Muscle layer of colon (tissue), 2 donors: Measurements from ENCODE around the gene CNKSR3.

Source experiments
- H3K27ac ChIP-seq: one replicate; pipeline ENCODE4 v1.7.0; 2013; ENCODE audit warnings: low read depth, mild to moderate bottlenecking, low read length, moderate library complexity
- H3K27me3 ChIP-seq, 2 donors: one replicate each; pipeline ENCODE4 v1.7.0; 2013; ENCODE audit warnings: low read length in 2 of 2, mild to moderate bottlenecking in 2 of 2; ENCODE audit not compliant: insufficient read depth in 2 of 2, control insufficient read depth in 1 of 2
- H3K36me3 ChIP-seq: one replicate; pipeline ENCODE4 v1.7.0; 2013; ENCODE audit warnings: mild to moderate bottlenecking, low read length; ENCODE audit not compliant: insufficient read depth
- H3K4me1 ChIP-seq: one replicate; pipeline ENCODE4 v1.7.0; 2013; ENCODE audit warnings: mild to moderate bottlenecking, low read length; ENCODE audit not compliant: insufficient read depth
- H3K4me3 ChIP-seq, 2 donors: one replicate each; pipeline ENCODE4 v1.7.0; 2013; ENCODE audit warnings: low read length in 2 of 2, low read depth in 1 of 2, mild to moderate bottlenecking in 1 of 2, moderate library complexity in 1 of 2
- H3K9ac ChIP-seq: one replicate; pipeline ENCODE4 v1.7.0; 2013; ENCODE audit warnings: low read length
- H3K9me3 ChIP-seq: one replicate; pipeline ENCODE4 v1.7.0; 2013; ENCODE audit warnings: mild to moderate bottlenecking, low read length
- donor health status: abdominal sarcoma.
- donor health status: Adenocarcinoma of cecum.

Gene CNKSR3

DNA sequence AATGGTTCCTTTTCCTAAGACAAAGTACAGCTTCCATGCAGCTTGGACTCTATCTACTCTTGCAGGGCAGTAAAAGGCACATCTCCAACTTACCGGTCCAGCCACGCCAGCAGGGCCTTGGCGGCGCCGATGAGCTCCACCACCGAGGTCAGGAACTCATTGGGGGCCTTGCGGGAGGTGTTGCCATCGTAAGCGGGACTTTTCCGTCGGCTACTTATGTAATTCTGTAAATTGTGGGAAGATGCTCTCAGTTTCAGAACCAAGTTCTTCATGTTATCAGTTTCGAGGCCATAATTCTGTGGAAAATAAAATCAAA, 68.5 kb downstream of the CNKSR3 start:
- H3K27ac ChIP-seq: no peak overlapping the region

DNA sequence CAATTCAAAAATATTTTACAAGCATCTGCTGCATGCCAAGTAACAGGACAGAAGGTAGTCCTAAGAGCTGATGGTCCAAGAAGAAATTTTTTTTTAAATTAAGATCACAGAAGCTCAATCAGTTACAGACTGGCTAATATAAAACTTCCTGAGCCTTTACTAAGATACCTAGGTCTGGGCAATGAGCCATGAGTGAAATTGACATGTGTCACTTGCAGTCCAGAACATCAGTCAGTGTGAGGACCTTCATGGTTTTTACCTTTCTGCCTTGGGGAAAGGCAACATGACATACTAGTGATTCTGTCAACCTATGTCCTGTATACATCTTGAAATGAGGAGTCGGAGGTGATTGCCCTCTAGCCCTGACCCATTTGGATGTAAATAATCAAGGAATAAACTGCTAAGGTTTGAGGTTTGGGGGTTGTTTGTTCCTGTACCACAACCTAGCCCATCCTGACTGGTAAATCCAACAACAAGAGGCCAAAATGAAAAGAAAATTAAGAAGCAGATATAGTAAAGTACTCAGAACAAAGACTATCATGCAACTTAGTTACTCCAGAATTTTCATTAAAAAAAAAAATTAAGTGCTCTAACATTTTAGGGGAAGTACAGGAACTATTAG, 70.0 kb downstream of the CNKSR3 start:
- Histone ChIP-seq H3K9me3 (no peaks in the 10 kb centered on the region), H3K27ac (no peak overlapping the region), H3K36me3 (no peaks in the 10 kb centered on the region), H3K4me3 (no peak overlapping the region), H3K4me1 (peaks cover 17% of the 10 kb centered on the region), H3K27me3 (no peaks in the 10 kb centered on the region), H3K9ac (no peak overlapping the region)

More for the DNA sequence above, 68.5 kb downstream of the CNKSR3 start:
- H3K4me1 ChIP-seq: peaks cover 27% of the 10 kb centered on the region
- H3K9ac ChIP-seq: no peak overlapping the region
- no peaks in the 10 kb centered on the region for H3K27me3 ChIP-seq
- H3K4me3 ChIP-seq: no peak overlapping the region
- H3K9me3 ChIP-seq: no peaks in the 10 kb centered on the region
- no peaks in the 10 kb centered on the region for H3K36me3 ChIP-seq

GRCh38 chr6:154440022-154440421, 70.5 kb downstream of the CNKSR3 start:
- Histone ChIP-seq H3K9ac (no peak overlapping the region), H3K4me1 (peaks cover 14% of the 10 kb centered on the region), H3K27ac (no peak overlapping the region), H3K27me3 (no peaks in the 10 kb centered on the region), H3K9me3 (no peaks in the 10 kb centered on the region), H3K4me3 (no peak overlapping the region), H3K36me3 (no peaks in the 10 kb centered on the region)

DNA sequence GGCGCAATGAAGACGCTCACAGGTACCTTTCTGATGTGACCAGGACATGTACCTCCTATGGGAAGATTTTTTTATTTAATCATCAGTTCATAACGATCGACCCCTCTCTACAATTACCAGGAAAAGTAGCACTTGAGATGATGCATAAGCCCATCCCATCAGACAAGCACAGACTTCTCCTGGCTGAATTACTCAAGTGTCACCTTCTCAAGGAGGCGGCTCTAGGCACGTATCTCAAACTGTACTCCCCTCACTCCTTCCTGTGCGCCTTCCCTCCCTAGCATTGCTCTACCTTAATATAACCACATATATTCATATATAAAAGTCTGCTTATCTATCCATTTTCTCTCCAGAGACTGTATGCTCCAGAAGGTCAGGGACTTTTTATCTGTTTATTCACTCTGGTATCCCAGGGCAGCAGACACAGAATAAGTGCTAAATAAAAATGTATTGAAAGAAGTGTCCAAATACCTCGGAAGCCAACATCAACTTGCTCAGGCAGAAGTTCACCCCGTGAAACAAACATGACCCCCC, 71.5 kb downstream of the CNKSR3 start:
- Histone ChIP-seq H3K4me1 (peaks cover 18% of the 10 kb centered on the region), H3K27ac (no peak overlapping the region), H3K9ac (no peak overlapping the region), H3K4me3 (no peak overlapping the region), H3K9me3 (no peaks in the 10 kb centered on the region), H3K36me3 (no peaks in the 10 kb centered on the region), H3K27me3 (no peaks in the 10 kb centered on the region)

DNA sequence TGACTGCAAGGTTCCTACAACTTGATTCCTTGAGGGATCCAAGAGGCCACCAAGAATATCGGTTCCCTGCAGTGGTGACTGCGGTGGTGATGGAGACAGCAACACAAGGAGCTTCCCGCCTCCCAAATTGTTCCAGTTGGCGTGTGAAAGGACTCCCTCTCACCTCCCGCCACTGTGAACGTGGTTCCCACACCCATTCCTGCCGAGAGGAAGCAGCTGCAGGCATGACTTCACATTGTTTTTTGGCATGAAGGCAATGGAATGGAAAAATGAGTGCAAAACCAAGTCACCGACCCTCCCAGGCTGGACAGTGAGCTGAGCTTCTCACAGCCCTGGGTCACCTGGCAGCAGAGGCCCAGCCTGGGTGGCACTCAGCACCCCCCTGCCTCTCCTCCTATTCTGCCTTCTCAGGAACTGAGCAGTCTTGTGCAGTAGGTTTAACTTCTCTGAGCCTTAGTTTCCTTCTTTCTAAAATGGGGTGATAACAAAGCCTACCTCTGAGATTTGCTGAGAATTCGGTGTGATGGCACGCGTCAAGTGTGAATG, 75.0 kb downstream of the CNKSR3 start:
- Histone ChIP-seq H3K4me1 (peaks cover 26% of the 10 kb centered on the region), H3K27me3 (no peaks in the 10 kb centered on the region), H3K9me3 (no peaks in the 10 kb centered on the region), H3K36me3 (no peaks in the 10 kb centered on the region), H3K4me3 (no peak overlapping the region), H3K27ac (no peak overlapping the region), H3K9ac (no peak overlapping the region)

DNA sequence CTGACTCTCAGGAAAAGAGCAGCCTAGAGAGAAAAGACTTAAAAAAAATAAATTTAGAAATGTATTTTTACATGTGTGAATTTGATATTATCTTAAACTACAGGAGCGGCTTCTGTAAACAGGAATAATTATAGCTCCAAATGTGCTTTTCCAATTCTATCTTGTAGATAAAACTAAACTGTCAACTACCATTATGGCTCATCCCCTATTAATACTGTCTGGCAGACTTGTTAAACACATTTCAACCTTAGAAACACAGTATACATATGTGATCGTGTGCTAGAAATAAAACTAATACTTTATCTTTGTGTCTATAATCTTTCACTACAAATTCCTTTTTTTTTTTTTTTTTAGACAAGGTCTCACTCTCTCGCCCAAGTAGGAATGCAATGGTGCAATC, 75.8 kb downstream of the CNKSR3 start:
- Histone ChIP-seq H3K36me3 (peaks cover 5% of the 10 kb centered on the region), H3K4me3 (no peak overlapping the region), H3K4me1 (peaks cover 20% of the 10 kb centered on the region), H3K27ac (no peak overlapping the region), H3K27me3 (no peaks in the 10 kb centered on the region), H3K9me3 (no peaks in the 10 kb centered on the region), H3K9ac (no peak overlapping the region)

- no peak overlapping the region for H3K4me3 ChIP-seq
- peaks cover 15% of the 10 kb centered on the region for H3K36me3 ChIP-seq
- H3K4me1 ChIP-seq: peaks cover 15% of the 10 kb centered on the region
- no peak overlapping the region for H3K9ac ChIP-seq
- no peaks in the 10 kb centered on the region for H3K27me3 ChIP-seq
- H3K9me3 ChIP-seq: no peaks in the 10 kb centered on the region
- H3K27ac ChIP-seq: no peak overlapping the region
Observed at GRCh38 chr6:154433477-154434241, 76.8 kb downstream of the CNKSR3 start.

DNA sequence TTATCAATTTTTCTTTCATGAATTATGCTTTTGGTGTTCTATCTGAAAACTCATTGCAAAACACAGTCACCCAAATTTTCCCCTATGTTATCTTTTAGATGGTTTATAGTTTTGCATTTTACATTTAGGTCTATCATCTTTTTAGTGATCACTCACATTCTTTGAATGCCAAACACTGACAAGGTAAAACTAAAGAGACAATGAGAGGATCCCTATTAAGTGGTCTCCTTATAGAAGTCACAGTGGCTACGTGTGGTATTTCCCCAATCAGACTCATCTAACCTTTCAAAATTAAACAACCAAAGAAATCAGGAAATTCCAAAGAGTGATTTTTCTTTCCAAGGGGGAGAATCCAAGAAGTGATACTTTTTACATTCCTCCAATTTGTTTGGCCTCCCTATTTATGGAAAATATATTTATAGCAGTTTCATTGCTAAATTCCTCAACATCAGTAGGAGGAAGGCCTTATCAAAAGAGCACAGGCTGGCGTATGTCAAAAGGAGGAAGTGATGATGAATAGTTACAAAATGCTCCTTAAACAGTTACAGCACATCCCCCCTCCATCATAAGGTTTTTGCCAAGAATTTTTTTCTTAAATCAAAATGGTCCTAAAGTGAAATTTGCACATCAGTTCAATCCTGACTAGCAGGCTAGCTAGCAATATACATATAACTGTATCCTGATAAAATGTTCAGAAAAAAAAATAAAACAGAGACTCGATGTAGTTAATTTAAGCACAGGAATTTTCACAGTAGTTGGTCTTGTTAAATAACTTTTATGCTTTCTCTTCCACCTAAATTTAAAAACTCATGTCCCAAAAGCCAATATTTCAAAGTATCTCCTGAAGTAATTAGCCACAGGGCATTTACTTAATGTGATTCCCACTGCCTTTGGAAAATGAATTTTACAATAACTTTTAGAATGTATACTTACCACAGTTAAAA, 77.7 kb downstream of the CNKSR3 start:
- Histone ChIP-seq H3K36me3 (peaks cover 15% of the 10 kb centered on the region), H3K4me3 (no peak overlapping the region)

DNA sequence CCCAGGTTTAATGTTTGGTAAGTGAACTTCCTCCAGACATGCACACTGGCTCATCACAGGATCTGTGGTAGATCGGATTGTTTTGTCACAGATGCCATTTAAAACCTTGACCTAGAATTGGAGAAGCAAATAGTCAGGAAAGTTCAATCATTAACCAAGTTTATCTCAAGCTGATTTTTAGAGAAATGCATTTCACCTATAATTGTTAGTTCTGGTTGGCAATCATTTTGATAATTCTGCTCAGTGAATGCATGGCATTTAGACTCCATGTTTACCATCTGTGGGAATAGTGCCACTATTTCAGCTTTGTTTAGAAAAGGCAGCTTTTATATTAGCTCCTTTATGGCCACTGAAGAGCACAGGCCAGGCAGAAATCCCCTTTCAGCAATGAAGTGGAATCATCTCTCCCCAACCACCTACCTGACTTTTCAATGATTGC, 80.0 kb downstream of the CNKSR3 start:
- Histone ChIP-seq H3K27ac (no peak overlapping the region), H3K9me3 (no peaks in the 10 kb centered on the region), H3K27me3 (no peaks in the 10 kb centered on the region), H3K36me3 (peaks cover 15% of the 10 kb centered on the region), H3K9ac (no peak overlapping the region), H3K4me3 (no peak overlapping the region), H3K4me1 (peaks cover 19% of the 10 kb centered on the region)

More for the DNA sequence above, 77.7 kb downstream of the CNKSR3 start:
- Histone ChIP-seq H3K4me1 (peaks cover 15% of the 10 kb centered on the region), H3K27ac (no peak overlapping the region), H3K9me3 (no peaks in the 10 kb centered on the region), H3K27me3 (no peaks in the 10 kb centered on the region), H3K9ac (no peak overlapping the region)

GRCh38 chr6:154429711-154430110, 80.8 kb downstream of the CNKSR3 start:
- Histone ChIP-seq H3K9me3 (no peaks in the 10 kb centered on the region), H3K27me3 (no peaks in the 10 kb centered on the region), H3K36me3 (peaks cover 15% of the 10 kb centered on the region), H3K4me1 (peaks cover 19% of the 10 kb centered on the region), H3K9ac (no peak overlapping the region), H3K4me3 (no peak overlapping the region), H3K27ac (no peak overlapping the region)

DNA sequence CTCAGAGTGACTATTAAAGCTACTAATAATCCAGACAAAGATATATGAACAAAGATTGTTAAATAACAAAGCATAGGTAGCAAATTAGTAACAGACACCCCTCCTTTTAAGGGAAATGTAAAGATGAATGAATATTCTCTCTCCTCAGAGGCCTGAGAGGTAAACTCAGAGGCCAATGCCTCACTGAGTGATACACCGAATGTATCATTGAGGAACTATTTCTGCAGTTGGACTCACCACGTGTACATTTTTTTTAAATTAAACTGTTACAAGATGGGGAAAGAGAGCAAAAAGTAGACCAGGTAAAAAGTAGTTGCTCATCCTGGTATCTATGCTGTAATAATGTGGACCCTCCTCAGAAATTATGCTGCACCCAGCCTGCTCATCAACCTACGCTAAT, 81.6 kb downstream of the CNKSR3 start:
- Histone ChIP-seq H3K36me3 (peaks cover 15% of the 10 kb centered on the region), H3K27ac (no peak overlapping the region), H3K4me1 (peaks cover 14% of the 10 kb centered on the region), H3K9me3 (no peaks in the 10 kb centered on the region), H3K9ac (no peak overlapping the region), H3K27me3 (no peaks in the 10 kb centered on the region), H3K4me3 (no peak overlapping the region)
